SK-N-SH (cell line): ENCODE results near the gene SLC7A6.

Source experiments
- CHD2 ChIP-seq: fragments of 150-350 bp; IDR thresholded peaks from 2 replicates; pipeline ENCODE4 v1.6.1; 2018; ENCODE audit warnings: low read length; ENCODE audit not compliant: partially characterized antibody
- CTCF ChIP-seq: fragments of 200-600 bp; sonication (generic); IDR thresholded peaks from 2 replicates; pipeline ENCODE4 v1.6.1; 2017; ENCODE audit warnings: antibody characterized with exemption, mild to moderate bottlenecking, moderate library complexity
- JUND ChIP-seq: IDR thresholded peaks from 2 replicates; pipeline ENCODE4 v1.4.0; 2012
- MAX ChIP-seq: IDR thresholded peaks from 2 replicates; pipeline ENCODE4 v1.4.0; 2012; ENCODE audit warnings: low read depth
- MXI1 ChIP-seq: IDR thresholded peaks from 2 replicates; pipeline ENCODE4 v1.6.1; 2012; ENCODE audit warnings: mild to moderate bottlenecking, low read depth, low read length, improper control_type of control experiment
- POLR2AphosphoS5 ChIP-seq: IDR thresholded peaks from 2 replicates; pipeline ENCODE4 v1.6.1; 2012; ENCODE audit warnings: low read depth, low read length
- TEAD4 ChIP-seq: IDR thresholded peaks from 2 replicates; pipeline ENCODE4 v1.4.0; 2012; ENCODE audit warnings: mild to moderate bottlenecking, borderline replicate concordance; ENCODE audit not compliant: insufficient read depth
- USF2 ChIP-seq: fragments of 150-350 bp; IDR thresholded peaks from 2 replicates; pipeline ENCODE4 v1.6.1; 2017; ENCODE audit warnings: antibody characterized with exemption, low read length, low read depth, borderline replicate concordance
- TF ChIP-seq, protein P1 (sequence below): IDR thresholded peaks from 2 replicates; pipeline ENCODE4 v1.4.0; 2012; ENCODE audit warnings: low read depth, borderline replicate concordance
- TF ChIP-seq, protein P2 (sequence below): IDR thresholded peaks from 2 replicates; pipeline ENCODE4; 2012

GRCh38 chr16:68282064-68282452 is 17.7 kb downstream of the SLC7A6 start:
- TF ChIP-seq CTCF (no peak), MAX (no peak), CHD2 (no peak), JUND (no peak), TEAD4 (no peak), MXI1 (no peak), USF2 (no peak), POLR2AphosphoS5 (no peak)
- TF ChIP-seq, protein P1, sequence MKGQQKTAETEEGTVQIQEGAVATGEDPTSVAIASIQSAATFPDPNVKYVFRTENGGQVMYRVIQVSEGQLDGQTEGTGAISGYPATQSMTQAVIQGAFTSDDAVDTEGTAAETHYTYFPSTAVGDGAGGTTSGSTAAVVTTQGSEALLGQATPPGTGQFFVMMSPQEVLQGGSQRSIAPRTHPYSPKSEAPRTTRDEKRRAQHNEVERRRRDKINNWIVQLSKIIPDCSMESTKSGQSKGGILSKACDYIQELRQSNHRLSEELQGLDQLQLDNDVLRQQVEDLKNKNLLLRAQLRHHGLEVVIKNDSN = no peak
- TF ChIP-seq, protein P2, sequence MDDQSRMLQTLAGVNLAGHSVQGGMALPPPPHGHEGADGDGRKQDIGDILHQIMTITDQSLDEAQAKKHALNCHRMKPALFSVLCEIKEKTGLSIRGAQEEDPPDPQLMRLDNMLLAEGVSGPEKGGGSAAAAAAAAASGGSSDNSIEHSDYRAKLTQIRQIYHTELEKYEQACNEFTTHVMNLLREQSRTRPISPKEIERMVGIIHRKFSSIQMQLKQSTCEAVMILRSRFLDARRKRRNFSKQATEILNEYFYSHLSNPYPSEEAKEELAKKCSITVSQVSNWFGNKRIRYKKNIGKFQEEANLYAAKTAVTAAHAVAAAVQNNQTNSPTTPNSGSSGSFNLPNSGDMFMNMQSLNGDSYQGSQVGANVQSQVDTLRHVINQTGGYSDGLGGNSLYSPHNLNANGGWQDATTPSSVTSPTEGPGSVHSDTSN = no peak
